ENCODE results near the gene CD8A. TPM values are rescaled to one million over a fixed set of nuclear protein-coding genes. Genes with fewer than 3 reads are reported as not detected.

Gene CD8A
- polyA plus RNA-seq, 1 donor from 2014 or later = 2.7 TPM

Other genes with a start within 250 kb of the CD8A start
- gene CHMP3, start 227.5 kb downstream of the CD8A start, polyA plus RNA-seq (ENCODE audit: insufficient read depth, low read depth, low replicate concordance) = 111 TPM
- gene RNF103, start 167.0 kb downstream of the CD8A start, polyA plus RNA-seq (ENCODE audit: insufficient read depth, low read depth, low replicate concordance) = 16.1 TPM
- gene RMND5A, start 70.6 kb downstream of the CD8A start, polyA plus RNA-seq (ENCODE audit: insufficient read depth, low read depth, low replicate concordance) = 22.5 TPM
- gene CD8B, start 71.0 kb upstream of the CD8A start, polyA plus RNA-seq (ENCODE audit: insufficient read depth, low read depth, low replicate concordance) = 2.2 TPM
- 0.64 TPM for gene RGPD1, start 151.2 kb upstream of the CD8A start, polyA plus RNA-seq (ENCODE audit: insufficient read depth, low read depth, low replicate concordance)
- gene PLGLB1, start 230.9 kb upstream of the CD8A start, polyA plus RNA-seq (ENCODE audit: insufficient read depth, low read depth, low replicate concordance) = 1.0 TPM